CD14-positive monocyte (primary cell): ENCODE data around the gene ATG12. TPM values are rescaled to one million over a fixed set of nuclear protein-coding genes. Genes with fewer than 3 reads are reported as not detected.

Experiments
- DNase-seq, 3 donors: peaks; one replicate each; pipeline ENCODE4 v3.0.0-alpha.2; 2011 to 2022
- H2AFZ ChIP-seq: 2 replicates; pipeline ENCODE4 v1.6.0; 2012; ENCODE audit warnings: mild to moderate bottlenecking, low read depth, low read length, inconsistent platforms; ENCODE audit not compliant: insufficient read depth, poor library complexity, severe bottlenecking
- H3K27ac ChIP-seq, 2 donors: 1 replicate in 1 of 2; 2 replicates in 1 of 2; pipeline ENCODE4 v1.5.1; 2012 to 2013; ENCODE audit warnings: low read length in 2 of 2, control low read depth in 1 of 2, inconsistent platforms in 1 of 2, low read depth in 1 of 2, mild to moderate bottlenecking in 1 of 2
- H3K27me3 ChIP-seq, 2 donors: one replicate each; pipeline versions ENCODE4 v1.6.0 to v1.6.1; 2011 to 2013; ENCODE audit warnings: low read length in 2 of 2; ENCODE audit not compliant: control insufficient read depth in 2 of 2, insufficient read depth in 2 of 2
- H3K36me3 ChIP-seq, 2 donors: replicated peaks in 1 of 2; 1 replicate in 1 of 2; 2 replicates in 1 of 2; pipeline versions ENCODE4 v1.5.1 to v1.6.1; 2012 to 2013; ENCODE audit warnings: low read length in 2 of 2, control low read depth in 1 of 2, inconsistent platforms in 1 of 2, mild to moderate bottlenecking in 1 of 2; ENCODE audit not compliant: insufficient read depth in 2 of 2, control insufficient read depth in 1 of 2
- H3K4me1 ChIP-seq, 2 donors: 1 replicate in 1 of 2; 2 replicates in 1 of 2; pipeline versions ENCODE4 v1.5.1 to v1.6.1; 2012 to 2013; ENCODE audit warnings: low read length in 2 of 2, control low read depth in 1 of 2, inconsistent platforms in 1 of 2, mild to moderate bottlenecking in 1 of 2, moderate library complexity in 1 of 2; ENCODE audit not compliant: insufficient read depth in 2 of 2, control insufficient read depth in 1 of 2
- H3K4me2 ChIP-seq: replicated peaks from 2 replicates; pipeline ENCODE3; 2012; ENCODE audit warnings: low read length, moderate library complexity, mild to moderate bottlenecking; ENCODE audit not compliant: poor library complexity, severe bottlenecking; ENCODE audit errors: extremely low read depth
- H3K4me3 ChIP-seq, 3 experiments: fragments of 200-600 bp in 1 of 3; sonication (generic) in 1 of 3; replicated peaks in 1 of 3; 1 replicate in 2 of 3; 2 replicates in 1 of 3; pipeline ENCODE4 v1.5.1; 2011 to 2013; ENCODE audit warnings: low read length in 3 of 3, mild to moderate bottlenecking in 3 of 3, control low read depth in 2 of 3, low read depth in 2 of 3, inconsistent platforms in 1 of 3, moderate library complexity in 1 of 3
- H3K79me2 ChIP-seq: 2 replicates; pipeline ENCODE4 v1.6.0; 2012; ENCODE audit warnings: mild to moderate bottlenecking, control low read depth, inconsistent platforms, low read length, moderate library complexity; ENCODE audit not compliant: insufficient read depth
- H3K9ac ChIP-seq: 2 replicates; pipeline ENCODE4 v1.6.0; 2017; ENCODE audit warnings: low read length, mild to moderate bottlenecking; ENCODE audit not compliant: insufficient read depth, poor library complexity, severe bottlenecking
- H3K9me3 ChIP-seq, 2 donors: replicated peaks in 1 of 2; 1 replicate in 1 of 2; 2 replicates in 1 of 2; pipeline versions ENCODE4 v1.5.1 to v1.6.1; 2012 to 2013; ENCODE audit warnings: low read length in 2 of 2, control low read depth in 1 of 2; ENCODE audit not compliant: control insufficient read depth in 1 of 2, insufficient read depth in 1 of 2
- H4K20me1 ChIP-seq: 2 replicates; pipeline ENCODE4 v1.6.0; 2012; ENCODE audit warnings: mild to moderate bottlenecking, low read length, control low read depth, moderate library complexity; ENCODE audit not compliant: insufficient read depth
- H3K27ac Mint-ChIP-seq, 7 donors: one replicate each; pipeline ENCODE4 v1.8.0; 2020; ENCODE audit warnings: mild to moderate bottlenecking in 7 of 7, mixed read lengths in 7 of 7, moderate library complexity in 6 of 7, inconsistent platforms in 2 of 7
- H3K27me3 Mint-ChIP-seq, 3 donors: one replicate each; pipeline ENCODE4 v1.8.0; 2021 to 2022; ENCODE audit warnings: low read depth in 3 of 3, mild to moderate bottlenecking in 3 of 3, mixed read lengths in 3 of 3, moderate library complexity in 3 of 3, inconsistent platforms in 1 of 3
- H3K36me3 Mint-ChIP-seq, 2 donors: one replicate each; pipeline ENCODE4 v1.8.0; 2020; ENCODE audit warnings: mixed read lengths in 2 of 2, inconsistent platforms in 1 of 2, mild to moderate bottlenecking in 1 of 2
- H3K4me1 Mint-ChIP-seq: one replicate; pipeline ENCODE4 v1.8.0; 2020; ENCODE audit warnings: mild to moderate bottlenecking, mixed read lengths
- H3K4me3 Mint-ChIP-seq, 2 donors: one replicate each; pipeline ENCODE4 v1.8.0; 2020; ENCODE audit warnings: mild to moderate bottlenecking in 2 of 2, mixed read lengths in 2 of 2, moderate library complexity in 1 of 2
- H3K9me3 Mint-ChIP-seq, 7 donors: one replicate each; pipeline ENCODE4 v1.8.0; 2020 to 2022; ENCODE audit warnings: mixed read lengths in 7 of 7, mild to moderate bottlenecking in 6 of 7, moderate library complexity in 6 of 7, inconsistent platforms in 2 of 7
- WGBS: methylation state at CpG from one replicate; pipeline ENCODE4 v1.1.5; 2013; ENCODE audit warnings: missing lambda C conversion rate; ENCODE audit not compliant: insufficient coverage; 5-methylcytosine and 5-hydroxymethylcytosine counted together
- intact Hi-C, 2 donors: fragments of 100-400 bp; cut with micrococcal nuclease; formaldehyde crosslinking; loops; one replicate each; pipeline versions ENCODE4 v1.15.0 to v1.15.1; 2023
- polyA plus RNA-seq, 3 donors: library from polyadenylated mRNA; depleted of rRNA in 1 of 3; unstranded in 2 of 3; stranded (reverse) in 1 of 3; fragments of 300-500 nt in 2 of 3; fragments of >200 nt in 1 of 3; fragmentation: Illumina TruSeq in 2 of 3; gene quantifications; 1 replicate in 2 of 3; 2 replicates in 1 of 3; pipeline ENCODE4 v1.2.3, GENCODE V29; 2012 to 2021
- TF ChIP-seq, protein P1 (sequence below): fragments of 200-600 bp; IDR thresholded peaks from one replicate; pipeline ENCODE4 v1.8.0; 2022; ENCODE audit warnings: antibody characterized with exemption, mild to moderate bottlenecking

Gene ATG12
- polyA plus RNA-seq, 3 donors = 44.3 to 143 (median 101) TPM

DNA sequence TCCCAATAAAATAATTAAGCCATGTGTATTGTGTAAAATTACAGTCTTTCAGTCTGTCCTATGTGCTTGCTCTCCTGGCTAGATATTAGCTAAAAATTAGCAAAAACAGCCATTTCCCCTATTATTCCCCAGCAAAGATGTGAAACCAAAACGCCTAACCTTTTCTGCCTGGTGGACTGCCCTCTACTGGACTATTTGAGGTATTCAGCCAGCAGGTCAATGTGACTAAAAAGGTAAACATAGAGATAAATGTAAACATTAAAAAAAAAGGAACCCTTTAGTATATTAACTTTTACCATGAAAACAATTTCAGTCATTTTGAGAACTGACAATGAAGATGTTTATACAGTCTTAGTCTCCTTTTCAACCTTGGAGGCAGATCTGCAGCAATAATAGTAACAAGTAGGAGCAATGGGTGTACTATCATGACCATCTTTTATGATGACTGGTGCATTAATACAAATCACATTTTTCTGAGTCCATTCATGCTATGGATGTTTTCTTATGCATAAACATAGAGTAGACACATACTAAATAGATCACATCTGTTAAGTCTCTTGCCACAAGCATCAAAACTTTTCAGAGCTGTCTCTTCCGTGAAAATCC lies 10.1 kb downstream of the ATG12 start:
- Histone ChIP-seq H3K9me3 (no peaks in the 10 kb centered on the region), H2AFZ (no peak overlapping the region), H3K36me3 (peaks cover 65 to 78% of the 10 kb centered on the region in 2 donors), H3K4me2 (no peak overlapping the region), H3K27me3 (no peaks in the 10 kb centered on the region), H3K4me1 (no peaks in the 10 kb centered on the region), H3K27ac (no peak overlapping the region), H4K20me1 (peaks cover 3% of the 10 kb centered on the region), H3K4me3 (no peak overlapping the region), H3K9ac (no peak overlapping the region), H3K79me2 (peaks cover 2% of the 10 kb centered on the region)
- peak; percentile 37 to 57 (median 52) for DNase-seq
- intact Hi-C loops = no loop called here
- Mint-ChIP-seq H3K36me3 (peaks cover 56 to 68% of the 10 kb centered on the region in 2 donors), H3K27ac (peak overlapping the region in 1 of 7 donors; percentile 29), H3K27me3 (no peaks in the 10 kb centered on the region), H3K4me1 (no peaks in the 10 kb centered on the region), H3K9me3 (peaks cover 0 to 4% (median 3%) of the 10 kb centered on the region in 7 donors), H3K4me3 (no peak overlapping the region)
- WGBS = no CpG with 5 or more reads among the region's 2 CpGs
- TF ChIP-seq, protein P1, sequence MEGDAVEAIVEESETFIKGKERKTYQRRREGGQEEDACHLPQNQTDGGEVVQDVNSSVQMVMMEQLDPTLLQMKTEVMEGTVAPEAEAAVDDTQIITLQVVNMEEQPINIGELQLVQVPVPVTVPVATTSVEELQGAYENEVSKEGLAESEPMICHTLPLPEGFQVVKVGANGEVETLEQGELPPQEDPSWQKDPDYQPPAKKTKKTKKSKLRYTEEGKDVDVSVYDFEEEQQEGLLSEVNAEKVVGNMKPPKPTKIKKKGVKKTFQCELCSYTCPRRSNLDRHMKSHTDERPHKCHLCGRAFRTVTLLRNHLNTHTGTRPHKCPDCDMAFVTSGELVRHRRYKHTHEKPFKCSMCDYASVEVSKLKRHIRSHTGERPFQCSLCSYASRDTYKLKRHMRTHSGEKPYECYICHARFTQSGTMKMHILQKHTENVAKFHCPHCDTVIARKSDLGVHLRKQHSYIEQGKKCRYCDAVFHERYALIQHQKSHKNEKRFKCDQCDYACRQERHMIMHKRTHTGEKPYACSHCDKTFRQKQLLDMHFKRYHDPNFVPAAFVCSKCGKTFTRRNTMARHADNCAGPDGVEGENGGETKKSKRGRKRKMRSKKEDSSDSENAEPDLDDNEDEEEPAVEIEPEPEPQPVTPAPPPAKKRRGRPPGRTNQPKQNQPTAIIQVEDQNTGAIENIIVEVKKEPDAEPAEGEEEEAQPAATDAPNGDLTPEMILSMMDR = peak; percentile 81

- Mint-ChIP-seq H3K9me3 (peaks cover 0 to 16% (median 11%) of the 10 kb centered on the region in 7 donors), H3K27ac (no peak overlapping the region), H3K4me1 (no peaks in the 10 kb centered on the region), H3K36me3 (peaks cover 44 to 56% of the 10 kb centered on the region in 2 donors), H3K27me3 (no peaks in the 10 kb centered on the region), H3K4me3 (no peak overlapping the region)
- H4K20me1 ChIP-seq = no peaks in the 10 kb centered on the region
- DNase-seq = no peak
- H2AFZ ChIP-seq = no peak overlapping the region
- no peak overlapping the region for H3K4me2 ChIP-seq
- no peaks in the 10 kb centered on the region for H3K4me1 ChIP-seq
- peaks cover 0 to 3% of the 10 kb centered on the region in 2 donors for H3K9me3 ChIP-seq
- TF ChIP-seq, protein P1 = no peak
- no peaks in the 10 kb centered on the region for H3K79me2 ChIP-seq
- peaks cover 52 to 65% of the 10 kb centered on the region in 2 donors for H3K36me3 ChIP-seq
- H3K9ac ChIP-seq = no peak overlapping the region
- H3K27ac ChIP-seq = no peak overlapping the region
- intact Hi-C loops = no loop called here
- no peaks in the 10 kb centered on the region for H3K27me3 ChIP-seq
- WGBS = 100% methylated on average over 1 of the region's 5 CpGs
- H3K4me3 ChIP-seq = no peak overlapping the region
These were observed 11.5 kb downstream of the ATG12 start for GRCh38 chr5:115829913-115830312.
